ENCODE results near the gene KDM4F.
"Not testable (repeated sequence)": the region's sequence is repeated elsewhere in the genome, so short reads cannot be mapped to it uniquely, and the experiment has no call there.

Gene KDM4F

GRCh38 chr11:95037356-95038035 is 11.7 kb upstream of the KDM4F start:
- H3K9ac ChIP-seq (ENCODE audit: low read length); H3K36me3 ChIP-seq (ENCODE audit: insufficient read depth, low read length); H3K4me3 ChIP-seq (ENCODE audit: low read depth in 1 of 2, low read length in 2 of 2); H3K4me1 ChIP-seq (ENCODE audit: insufficient read depth, low read length); H3K27ac ChIP-seq (ENCODE audit: low read depth, low read length); H3K9me3 ChIP-seq (ENCODE audit: low read length): not testable (repeated sequence)
- H3K27me3 ChIP-seq (ENCODE audit: control insufficient read depth in 1 of 2, insufficient read depth in 2 of 2, low read length in 2 of 2), result peaks cover 0 to 11% of the 10 kb centered on the region in 2 donors

DNA sequence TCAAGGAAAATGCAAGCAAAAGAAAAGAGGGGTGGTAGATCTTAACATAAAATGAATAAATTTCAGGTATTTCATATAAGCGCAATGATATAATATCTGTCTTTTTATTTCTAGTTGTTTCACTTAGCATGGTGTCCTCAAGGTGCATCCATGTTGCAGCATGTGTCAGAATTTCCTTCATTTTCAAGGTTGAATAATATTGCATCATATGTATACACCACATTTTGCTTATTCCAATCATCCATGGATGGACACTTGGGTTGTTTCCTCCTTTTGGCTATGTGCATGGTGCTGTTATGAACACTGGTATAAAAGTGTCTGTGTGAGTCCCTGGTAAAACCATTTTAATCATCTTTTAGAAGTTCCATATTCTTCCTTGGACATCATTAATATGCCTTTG is 7.0 kb upstream of the KDM4F start:
- Histone ChIP-seq H3K27ac (ENCODE audit: low read depth, low read length) (no peak overlapping the region), H3K9ac (ENCODE audit: low read length) (no peak overlapping the region), H3K27me3 (ENCODE audit: control insufficient read depth in 1 of 2, insufficient read depth in 2 of 2, low read length in 2 of 2) (peaks cover 0 to 7% of the 10 kb centered on the region in 2 donors), H3K9me3 (ENCODE audit: low read length) (no peaks in the 10 kb centered on the region), H3K36me3 (ENCODE audit: insufficient read depth, low read length) (no peaks in the 10 kb centered on the region), H3K4me3 (ENCODE audit: low read depth in 1 of 2, low read length in 2 of 2) (no peak overlapping the region), H3K4me1 (ENCODE audit: insufficient read depth, low read length) (no peaks in the 10 kb centered on the region)

DNA sequence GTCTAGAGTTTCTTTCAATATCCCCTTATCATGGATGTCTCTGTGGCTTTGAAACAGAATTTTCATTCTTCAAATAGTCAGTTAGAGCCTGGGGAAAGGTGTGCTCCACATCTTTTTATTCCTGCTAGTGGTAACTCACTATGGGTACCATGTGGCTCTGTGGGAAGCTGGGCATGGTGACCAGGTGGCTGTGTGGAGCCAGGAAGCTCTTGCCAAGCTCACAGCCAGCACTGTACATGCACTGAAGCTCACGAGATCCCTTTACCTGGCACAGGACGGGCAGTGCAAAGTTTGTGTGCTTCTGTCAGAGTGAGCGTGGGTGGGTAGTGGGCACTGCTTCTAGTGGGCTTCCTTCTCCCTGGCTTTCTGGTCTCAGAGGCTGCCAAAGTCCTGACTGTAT is 6.3 kb upstream of the KDM4F start:
- Histone ChIP-seq H3K27ac (ENCODE audit: low read depth, low read length) (no peak overlapping the region), H3K9ac (ENCODE audit: low read length) (no peak overlapping the region), H3K4me1 (ENCODE audit: insufficient read depth, low read length) (no peaks in the 10 kb centered on the region), H3K27me3 (ENCODE audit: control insufficient read depth in 1 of 2, insufficient read depth in 2 of 2, low read length in 2 of 2) (peaks cover 0 to under 1% of the 10 kb centered on the region in 2 donors), H3K36me3 (ENCODE audit: insufficient read depth, low read length) (no peaks in the 10 kb centered on the region), H3K4me3 (ENCODE audit: low read depth in 1 of 2, low read length in 2 of 2) (no peak overlapping the region), H3K9me3 (ENCODE audit: low read length) (no peaks in the 10 kb centered on the region)

- no peak overlapping the region for H3K27ac ChIP-seq (ENCODE audit: low read depth, low read length)
Observed at GRCh38 chr11:95044010-95044409, 5.2 kb upstream of the KDM4F start.

GRCh38 chr11:95045812-95046211 is 3.4 kb upstream of the KDM4F start:
- no peak overlapping the region for H3K4me3 ChIP-seq (ENCODE audit: low read depth in 1 of 2, low read length in 2 of 2)
- H3K27me3 ChIP-seq (ENCODE audit: control insufficient read depth in 1 of 2, insufficient read depth in 2 of 2, low read length in 2 of 2), result peaks cover 0 to 5% of the 10 kb centered on the region in 2 donors
- no peaks in the 10 kb centered on the region for H3K9me3 ChIP-seq (ENCODE audit: low read length)
- no peaks in the 10 kb centered on the region for H3K36me3 ChIP-seq (ENCODE audit: insufficient read depth, low read length)
- H3K27ac ChIP-seq (ENCODE audit: low read depth, low read length), result no peak overlapping the region
- H3K9ac ChIP-seq (ENCODE audit: low read length), result no peak overlapping the region
- H3K4me1 ChIP-seq (ENCODE audit: insufficient read depth, low read length), result no peaks in the 10 kb centered on the region

More at GRCh38 chr11:95044010-95044409, 5.2 kb upstream of the KDM4F start:
- Histone ChIP-seq H3K9me3 (ENCODE audit: low read length) (no peaks in the 10 kb centered on the region), H3K36me3 (ENCODE audit: insufficient read depth, low read length) (no peaks in the 10 kb centered on the region), H3K4me3 (ENCODE audit: low read depth in 1 of 2, low read length in 2 of 2) (no peak overlapping the region), H3K27me3 (ENCODE audit: control insufficient read depth in 1 of 2, insufficient read depth in 2 of 2, low read length in 2 of 2) (no peaks in the 10 kb centered on the region), H3K4me1 (ENCODE audit: insufficient read depth, low read length) (no peaks in the 10 kb centered on the region), H3K9ac (ENCODE audit: low read length) (no peak overlapping the region)

DNA sequence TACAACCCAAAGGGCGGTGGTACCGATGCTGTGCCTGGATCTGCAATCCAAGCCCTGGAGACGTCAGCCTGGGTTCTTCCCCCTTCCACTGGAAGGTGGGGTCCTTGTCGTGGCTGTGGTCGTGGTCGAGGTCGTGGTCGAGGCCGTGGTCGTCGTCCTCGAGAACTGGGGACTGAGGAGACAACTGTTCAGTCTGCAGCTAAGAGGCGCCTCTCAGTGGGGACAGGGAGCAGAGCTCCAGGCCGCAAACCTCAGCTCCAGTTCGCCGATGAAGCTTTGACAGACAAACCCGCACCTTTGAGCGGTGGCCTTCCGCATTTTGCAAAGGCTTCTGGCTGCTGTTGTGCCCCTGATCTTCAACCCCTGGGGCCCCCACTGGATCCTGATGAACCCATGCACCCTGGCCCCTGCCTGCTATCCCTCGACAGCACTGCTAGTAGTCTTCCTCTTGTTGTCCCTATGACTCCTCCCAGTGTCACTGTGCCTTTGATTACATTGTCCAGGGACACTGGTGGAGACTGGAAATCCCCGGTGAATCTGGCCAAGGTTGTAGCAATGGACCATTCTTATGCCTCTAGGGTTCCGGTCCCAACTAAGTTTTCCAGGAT is 1.5 kb downstream of the KDM4F start:
- H3K4me3 ChIP-seq (ENCODE audit: low read depth in 1 of 2, low read length in 2 of 2), result no peak overlapping the region
- H3K9me3 ChIP-seq (ENCODE audit: low read length), result no peaks in the 10 kb centered on the region
- no peaks in the 10 kb centered on the region for H3K36me3 ChIP-seq (ENCODE audit: insufficient read depth, low read length)
- H3K9ac ChIP-seq (ENCODE audit: low read length), result no peak overlapping the region
- no peak overlapping the region for H3K27ac ChIP-seq (ENCODE audit: low read depth, low read length)
- H3K4me1 ChIP-seq (ENCODE audit: insufficient read depth, low read length), result no peaks in the 10 kb centered on the region
- H3K27me3 ChIP-seq (ENCODE audit: control insufficient read depth in 1 of 2, insufficient read depth in 2 of 2, low read length in 2 of 2), result peaks cover 0 to 5% of the 10 kb centered on the region in 2 donors

GRCh38 chr11:95054356-95054755 is 5.1 kb downstream of the KDM4F start:
- H3K4me3 ChIP-seq (ENCODE audit: low read depth in 1 of 2, low read length in 2 of 2), result no peak overlapping the region
- H3K27ac ChIP-seq (ENCODE audit: low read depth, low read length), result no peak overlapping the region
- H3K4me1 ChIP-seq (ENCODE audit: insufficient read depth, low read length), result no peaks in the 10 kb centered on the region
- no peak overlapping the region for H3K9ac ChIP-seq (ENCODE audit: low read length)
- no peaks in the 10 kb centered on the region for H3K36me3 ChIP-seq (ENCODE audit: insufficient read depth, low read length)
- H3K27me3 ChIP-seq (ENCODE audit: control insufficient read depth in 1 of 2, insufficient read depth in 2 of 2, low read length in 2 of 2), result peaks cover 0 to 5% of the 10 kb centered on the region in 2 donors
- no peaks in the 10 kb centered on the region for H3K9me3 ChIP-seq (ENCODE audit: low read length)

- H3K9ac ChIP-seq (ENCODE audit: low read length), result no peak overlapping the region
- peaks cover 0 to 1% of the 10 kb centered on the region in 2 donors for H3K27me3 ChIP-seq (ENCODE audit: control insufficient read depth in 1 of 2, insufficient read depth in 2 of 2, low read length in 2 of 2)
- H3K4me1 ChIP-seq (ENCODE audit: insufficient read depth, low read length), result no peaks in the 10 kb centered on the region
- H3K4me3 ChIP-seq (ENCODE audit: low read depth in 1 of 2, low read length in 2 of 2), result no peak overlapping the region
- no peaks in the 10 kb centered on the region for H3K9me3 ChIP-seq (ENCODE audit: low read length)
- H3K27ac ChIP-seq (ENCODE audit: low read depth, low read length), result no peak overlapping the region
- no peaks in the 10 kb centered on the region for H3K36me3 ChIP-seq (ENCODE audit: insufficient read depth, low read length)
Observed at GRCh38 chr11:95055283-95055897, 6.2 kb downstream of the KDM4F start.

DNA sequence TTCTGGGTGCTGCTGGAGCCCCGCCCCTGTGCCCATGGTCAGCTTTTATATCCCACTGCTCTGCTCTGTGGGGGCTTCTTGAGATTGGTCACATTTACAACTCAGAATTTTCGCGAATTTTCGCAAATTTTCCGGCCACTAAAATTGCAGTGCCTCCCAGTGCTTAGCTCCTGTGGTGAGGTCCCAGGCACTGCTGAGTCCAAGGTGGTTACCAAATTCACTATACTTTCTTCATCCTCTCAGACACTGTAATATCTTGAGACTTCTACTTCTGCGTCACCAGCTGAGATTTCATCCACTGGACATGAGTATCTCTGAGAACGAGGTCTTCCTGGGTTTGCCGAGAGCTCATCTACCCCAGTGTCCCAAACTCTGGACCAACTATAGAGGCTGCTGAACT is 8.7 kb downstream of the KDM4F start:
- Histone ChIP-seq H3K4me1 (ENCODE audit: insufficient read depth, low read length) (no peaks in the 10 kb centered on the region), H3K36me3 (ENCODE audit: insufficient read depth, low read length) (no peaks in the 10 kb centered on the region), H3K27me3 (ENCODE audit: control insufficient read depth in 1 of 2, insufficient read depth in 2 of 2, low read length in 2 of 2) (no peaks in the 10 kb centered on the region), H3K9ac (ENCODE audit: low read length) (no peak overlapping the region), H3K4me3 (ENCODE audit: low read depth in 1 of 2, low read length in 2 of 2) (no peak overlapping the region), H3K9me3 (ENCODE audit: low read length) (no peaks in the 10 kb centered on the region), H3K27ac (ENCODE audit: low read depth, low read length) (no peak overlapping the region)

- H3K9ac ChIP-seq (ENCODE audit: low read length), result no peak overlapping the region
Observed at GRCh38 chr11:95058621-95059020, 9.4 kb downstream of the KDM4F start.

GRCh38 chr11:95059046-95059445 is 9.8 kb downstream of the KDM4F start:
- Histone ChIP-seq H3K9ac (ENCODE audit: low read length) (no peak overlapping the region), H3K36me3 (ENCODE audit: insufficient read depth, low read length) (no peaks in the 10 kb centered on the region), H3K27me3 (ENCODE audit: control insufficient read depth in 1 of 2, insufficient read depth in 2 of 2, low read length in 2 of 2) (no peaks in the 10 kb centered on the region), H3K4me1 (ENCODE audit: insufficient read depth, low read length) (no peaks in the 10 kb centered on the region), H3K9me3 (ENCODE audit: low read length) (no peaks in the 10 kb centered on the region), H3K4me3 (ENCODE audit: low read depth in 1 of 2, low read length in 2 of 2) (no peak overlapping the region), H3K27ac (ENCODE audit: low read depth, low read length) (no peak overlapping the region)

More at GRCh38 chr11:95058621-95059020, 9.4 kb downstream of the KDM4F start:
- Histone ChIP-seq H3K27me3 (ENCODE audit: control insufficient read depth in 1 of 2, insufficient read depth in 2 of 2, low read length in 2 of 2) (no peaks in the 10 kb centered on the region), H3K27ac (ENCODE audit: low read depth, low read length) (no peak overlapping the region), H3K4me3 (ENCODE audit: low read depth in 1 of 2, low read length in 2 of 2) (no peak overlapping the region), H3K9me3 (ENCODE audit: low read length) (no peaks in the 10 kb centered on the region), H3K4me1 (ENCODE audit: insufficient read depth, low read length) (no peaks in the 10 kb centered on the region), H3K36me3 (ENCODE audit: insufficient read depth, low read length) (no peaks in the 10 kb centered on the region)
